Peyer's patch (tissue), 4 donors: Measurements from ENCODE around the gene GFOD2.

ENCODE experiments used
- POLR2A ChIP-seq, 2 donors: fragments of 450-650 bp; IDR thresholded peaks; one replicate each; pipeline ENCODE4 v1.5.1; 2017; ENCODE audit warnings: antibody characterized with exemption in 2 of 2, mild to moderate bottlenecking in 2 of 2, moderate library complexity in 2 of 2
- TF ChIP-seq, protein P1 (sequence below), 6 experiments: fragments of 450-650 bp in 4 of 6; fragments of 200-600 bp in 2 of 6; sonication (generic) in 1 of 6; IDR thresholded peaks; one replicate each; pipeline ENCODE4 v1.5.1; 2017 to 2019; ENCODE audit warnings: antibody characterized with exemption in 6 of 6, mild to moderate bottlenecking in 3 of 6, moderate library complexity in 1 of 6

DNA sequence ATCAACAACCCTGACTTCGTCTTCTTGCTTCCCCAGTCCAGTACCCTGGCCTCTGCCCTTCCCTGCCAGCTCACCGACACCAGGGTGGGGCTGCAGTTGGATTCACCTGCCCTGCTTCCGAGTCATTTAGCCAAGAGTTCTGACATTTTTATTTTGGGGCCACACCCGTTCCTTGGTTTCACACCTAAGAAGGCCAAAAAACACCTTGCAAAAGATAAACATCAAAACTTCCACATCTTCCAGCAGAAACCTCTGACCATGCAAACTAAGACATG is 41.8 kb upstream of the GFOD2 start:
- TF ChIP-seq, protein P1, sequence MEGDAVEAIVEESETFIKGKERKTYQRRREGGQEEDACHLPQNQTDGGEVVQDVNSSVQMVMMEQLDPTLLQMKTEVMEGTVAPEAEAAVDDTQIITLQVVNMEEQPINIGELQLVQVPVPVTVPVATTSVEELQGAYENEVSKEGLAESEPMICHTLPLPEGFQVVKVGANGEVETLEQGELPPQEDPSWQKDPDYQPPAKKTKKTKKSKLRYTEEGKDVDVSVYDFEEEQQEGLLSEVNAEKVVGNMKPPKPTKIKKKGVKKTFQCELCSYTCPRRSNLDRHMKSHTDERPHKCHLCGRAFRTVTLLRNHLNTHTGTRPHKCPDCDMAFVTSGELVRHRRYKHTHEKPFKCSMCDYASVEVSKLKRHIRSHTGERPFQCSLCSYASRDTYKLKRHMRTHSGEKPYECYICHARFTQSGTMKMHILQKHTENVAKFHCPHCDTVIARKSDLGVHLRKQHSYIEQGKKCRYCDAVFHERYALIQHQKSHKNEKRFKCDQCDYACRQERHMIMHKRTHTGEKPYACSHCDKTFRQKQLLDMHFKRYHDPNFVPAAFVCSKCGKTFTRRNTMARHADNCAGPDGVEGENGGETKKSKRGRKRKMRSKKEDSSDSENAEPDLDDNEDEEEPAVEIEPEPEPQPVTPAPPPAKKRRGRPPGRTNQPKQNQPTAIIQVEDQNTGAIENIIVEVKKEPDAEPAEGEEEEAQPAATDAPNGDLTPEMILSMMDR (IDR thresholded peaks at IDR 0.05) = no peak
- no peak for TF ChIP-seq POLR2A (IDR thresholded peaks at IDR 0.05)
